T-helper 1 cell treated with Interleukin-12 subunit alpha and Interleukin-12 subunit beta and Interleukin-4 antibody, amounts not matched to agents 30 ng/mL and 1 ng/mL, for 36 hours (primary cell): ENCODE data around the gene CCDC120. TPM values are rescaled to one million over a fixed set of nuclear protein-coding genes. Genes with fewer than 3 reads are reported as not detected.

Experiments used
- intact Hi-C: fragments of 100-400 bp; cut with micrococcal nuclease; formaldehyde crosslinking; loops from one replicate; pipeline ENCODE4 v1.15.1; 2024
- total RNA-seq: library from RNA; stranded (reverse); gene quantifications from 2 replicates; pipeline ENCODE4 v1.2.3, GENCODE V29; 2022

Gene CCDC120, protein sequence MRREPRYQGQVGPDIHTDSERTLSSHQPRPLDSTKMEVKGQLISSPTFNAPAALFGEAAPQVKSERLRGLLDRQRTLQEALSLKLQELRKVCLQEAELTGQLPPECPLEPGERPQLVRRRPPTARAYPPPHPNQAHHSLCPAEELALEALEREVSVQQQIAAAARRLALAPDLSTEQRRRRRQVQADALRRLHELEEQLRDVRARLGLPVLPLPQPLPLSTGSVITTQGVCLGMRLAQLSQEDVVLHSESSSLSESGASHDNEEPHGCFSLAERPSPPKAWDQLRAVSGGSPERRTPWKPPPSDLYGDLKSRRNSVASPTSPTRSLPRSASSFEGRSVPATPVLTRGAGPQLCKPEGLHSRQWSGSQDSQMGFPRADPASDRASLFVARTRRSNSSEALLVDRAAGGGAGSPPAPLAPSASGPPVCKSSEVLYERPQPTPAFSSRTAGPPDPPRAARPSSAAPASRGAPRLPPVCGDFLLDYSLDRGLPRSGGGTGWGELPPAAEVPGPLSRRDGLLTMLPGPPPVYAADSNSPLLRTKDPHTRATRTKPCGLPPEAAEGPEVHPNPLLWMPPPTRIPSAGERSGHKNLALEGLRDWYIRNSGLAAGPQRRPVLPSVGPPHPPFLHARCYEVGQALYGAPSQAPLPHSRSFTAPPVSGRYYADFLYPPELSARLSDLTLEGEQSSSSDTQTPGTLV
- total RNA-seq: 6.5 and 8.3 TPM in 2 replicates

DNA sequence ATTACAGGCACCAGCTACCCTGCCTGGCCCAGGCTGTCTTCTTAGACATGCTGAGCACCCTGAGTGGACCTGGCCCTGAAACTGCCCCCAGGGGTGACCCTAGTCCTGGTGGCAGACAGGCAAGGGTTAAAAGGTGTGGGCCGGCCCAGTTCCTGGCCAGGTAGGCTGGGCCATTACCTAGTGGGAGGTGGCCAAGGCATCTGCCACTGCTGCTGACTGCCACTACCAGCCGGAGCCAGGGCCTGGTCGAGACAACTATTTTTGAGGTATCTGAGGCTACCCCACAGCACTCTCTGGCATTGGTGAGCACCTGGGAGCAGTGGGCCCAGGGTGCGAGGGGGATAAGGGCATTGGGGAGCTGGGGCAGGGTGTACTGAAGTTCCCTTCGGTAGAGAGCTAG is at the start of gene CCDC120:
Gene CCDC120, plus strand, starts transcription at position 206 of the 400 bp plus-strand sequence. CDS start 3,043 bp downstream, outside the sequence.
- intact Hi-C loops: no loop called here

DNA sequence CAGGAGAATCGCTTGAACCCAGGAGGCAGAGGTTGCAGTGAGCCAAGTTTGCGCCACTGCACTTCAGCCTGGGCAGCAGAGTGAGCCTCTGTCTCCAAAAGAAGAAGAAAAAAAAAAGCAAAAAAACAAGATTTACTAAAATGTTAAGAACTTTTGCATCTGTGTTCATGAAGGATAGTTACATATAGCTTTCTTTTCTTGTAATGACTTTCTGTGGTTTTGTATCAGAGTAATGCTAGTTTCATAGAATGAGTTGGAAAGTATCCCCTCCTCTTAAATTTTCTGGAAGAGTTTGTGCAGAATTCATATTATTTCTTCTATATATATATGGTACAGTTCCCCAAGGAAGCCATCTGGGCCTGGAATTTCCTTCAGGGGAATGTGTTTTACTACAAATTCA is 39.7 kb upstream of the CCDC120 start:
- intact Hi-C loops: no loop called here

DNA sequence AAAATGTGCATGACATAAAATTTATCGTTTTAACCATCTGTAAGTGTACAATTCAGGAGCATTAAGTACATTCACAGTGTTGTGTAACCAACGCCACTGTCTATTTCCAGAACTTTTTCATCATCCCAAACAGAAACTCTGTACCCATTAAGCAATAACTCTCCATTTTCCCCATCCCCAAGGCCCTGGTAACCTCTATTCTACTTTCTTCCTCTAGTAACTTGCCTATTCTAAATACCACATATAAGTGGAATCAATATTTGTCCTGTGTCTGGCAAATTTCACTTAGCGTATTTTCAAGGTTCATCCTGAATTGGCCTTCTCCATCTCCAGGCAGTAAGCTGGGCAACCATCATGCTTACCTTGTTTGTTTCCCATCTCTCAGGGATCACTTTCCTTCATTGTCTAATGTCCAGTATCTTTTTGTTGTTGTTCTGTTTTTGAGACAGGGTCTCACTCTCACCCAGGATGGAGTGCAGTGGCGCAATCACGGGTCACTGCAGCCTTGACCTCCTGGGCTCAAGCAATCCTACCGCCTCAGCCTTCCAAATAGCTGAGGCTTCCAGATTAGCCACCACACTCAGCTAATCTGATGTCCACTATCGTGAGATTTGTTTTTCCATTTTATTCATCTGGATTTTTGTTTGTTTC is 39.1 kb upstream of the CCDC120 start:
- intact Hi-C loops: no loop called here

DNA sequence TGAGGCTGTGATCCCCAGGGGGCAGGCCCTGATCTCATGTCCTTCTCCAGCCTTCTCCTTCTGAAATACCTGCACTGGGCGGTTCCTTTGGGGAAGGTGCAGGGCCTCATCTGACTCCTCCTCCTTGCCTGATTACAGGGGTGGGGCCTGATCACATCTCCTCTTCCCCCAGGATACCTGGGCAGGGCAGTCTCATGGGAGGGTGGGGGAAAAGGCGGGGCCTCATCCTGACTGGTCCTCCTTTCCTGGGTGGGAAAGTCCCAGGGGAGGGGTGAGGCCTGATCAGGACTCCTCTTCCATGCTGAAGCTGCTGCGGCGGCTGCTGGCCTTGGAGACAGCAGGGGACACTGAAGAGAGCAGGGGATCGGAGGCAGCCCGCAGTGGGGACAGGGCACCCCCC is 28.9 kb upstream of the CCDC120 start:
- intact Hi-C loops: no loop called here

DNA sequence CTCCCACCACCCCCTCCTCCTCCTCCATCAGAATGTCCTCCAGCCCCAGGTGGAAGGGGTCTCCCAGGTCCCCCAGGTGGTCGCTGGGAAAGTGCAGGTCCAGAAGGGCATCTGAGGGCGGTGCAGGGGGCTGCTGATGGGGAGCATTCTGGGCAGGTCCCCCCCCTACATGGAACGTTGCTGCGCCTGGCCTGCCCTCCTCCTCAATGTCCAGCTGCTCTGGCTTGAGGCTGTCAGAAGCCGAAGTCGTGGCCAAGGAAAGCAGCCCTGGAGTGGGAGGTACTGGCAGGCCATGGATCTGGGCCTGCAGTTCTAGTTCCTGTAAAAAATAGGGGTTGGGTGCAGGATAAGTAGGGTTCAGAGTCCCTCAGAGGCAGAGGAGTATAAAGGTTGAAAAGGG is 28.5 kb upstream of the CCDC120 start:
- intact Hi-C loops: no loop called here

DNA sequence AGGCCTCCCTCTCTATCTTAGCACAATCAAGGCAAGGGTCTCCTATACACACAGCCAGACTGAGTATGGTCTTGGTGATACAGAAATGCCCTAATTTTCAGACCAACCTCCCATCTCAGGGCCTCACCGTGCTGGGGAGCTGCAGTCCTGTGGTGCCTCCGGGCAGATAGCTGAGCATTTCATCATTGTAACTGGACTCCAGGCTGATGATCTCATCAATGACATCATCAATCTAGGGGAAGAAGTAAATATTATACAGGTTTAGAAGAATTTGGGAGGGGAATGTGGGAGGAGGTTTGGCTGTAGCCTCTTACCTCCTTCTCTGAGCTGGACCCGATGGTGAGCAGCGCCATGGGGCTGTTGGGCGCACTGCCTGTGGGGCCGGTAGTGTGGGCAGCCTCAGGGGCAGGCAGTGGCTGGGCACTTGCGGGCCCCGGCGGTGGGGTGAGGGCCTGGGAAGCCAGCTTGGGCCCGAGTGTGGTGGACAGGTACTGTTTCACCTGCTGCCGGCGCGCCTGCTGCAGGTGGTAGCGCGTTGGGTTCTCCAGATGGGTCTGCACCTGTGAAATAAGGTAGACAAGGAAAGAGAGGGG is 20.8 kb upstream of the CCDC120 start:
- intact Hi-C loops: no loop called here

DNA sequence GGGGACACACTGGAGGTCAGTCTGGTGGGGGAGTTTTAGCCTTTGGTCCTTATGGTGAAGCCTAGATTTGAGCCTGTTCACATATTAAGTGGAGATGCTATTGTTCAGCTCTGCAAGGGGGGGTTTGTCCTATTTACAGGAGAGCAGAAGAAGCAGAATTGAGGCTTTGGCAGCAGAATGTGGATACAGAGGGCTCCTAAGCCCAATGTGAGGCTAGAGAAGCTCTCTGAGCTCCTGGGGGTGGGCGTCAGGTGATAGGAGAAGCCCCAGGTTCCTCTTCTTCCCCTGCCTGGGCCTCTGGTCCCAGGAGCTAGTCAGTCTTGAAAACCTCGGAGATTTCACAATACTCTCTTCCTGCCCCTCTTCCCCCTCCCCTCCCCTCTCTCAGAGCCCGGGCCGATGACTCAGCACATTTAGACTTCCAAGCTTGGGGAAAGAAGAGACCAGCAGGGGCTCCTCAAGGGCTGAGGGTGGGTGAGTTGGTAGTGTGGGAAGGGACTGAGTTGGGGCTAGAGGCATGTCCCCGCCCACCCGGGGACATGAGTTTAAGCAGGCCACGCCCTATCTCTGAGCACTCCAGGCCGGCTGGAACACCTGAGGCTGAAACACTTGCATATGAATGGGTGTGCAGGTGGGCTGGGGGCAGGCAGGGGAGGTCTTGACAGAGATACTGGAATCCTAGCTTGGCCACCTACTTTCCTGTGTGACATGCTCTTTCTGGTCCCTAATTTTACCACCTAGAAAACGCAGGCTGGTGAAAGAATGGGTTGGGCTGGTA is 19.0 kb upstream of the CCDC120 start:
- intact Hi-C loops: loop anchor here (1.0 to 5.0 kb wide), 3 partner anchors 118 to 562 kb away; partner anchors contain the start of gene FTSJ1

DNA sequence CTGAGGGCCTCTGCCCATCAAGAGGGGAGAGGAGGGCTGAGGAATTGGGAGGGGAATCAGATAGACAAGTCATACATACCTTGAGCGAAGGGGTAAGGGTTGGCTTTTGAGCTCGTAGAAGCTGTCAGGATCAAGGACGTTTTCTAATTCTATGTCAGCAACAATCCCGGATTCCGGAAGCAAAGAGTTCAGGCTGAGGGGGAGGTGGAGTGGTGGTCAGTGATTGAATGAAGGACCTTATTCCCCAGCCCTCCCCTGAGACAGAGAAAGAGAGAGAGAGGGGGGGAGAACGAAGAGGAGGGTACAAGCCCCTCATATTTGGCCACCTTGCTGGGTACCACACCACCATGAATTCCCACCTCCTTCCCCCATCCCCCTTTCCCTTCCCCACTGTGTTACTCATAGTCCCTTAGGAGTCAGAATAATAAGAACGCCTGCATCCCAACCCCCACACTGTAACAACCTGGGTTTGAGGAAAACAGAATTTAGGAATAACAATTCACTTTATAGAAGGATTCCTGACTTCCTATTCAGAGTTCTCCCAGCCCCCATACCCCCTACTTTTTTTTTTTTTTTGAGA is 18.3 kb upstream of the CCDC120 start:
- intact Hi-C loops: loop anchor here (1.0 to 5.0 kb wide), 3 partner anchors 117 to 563 kb away; partner anchors contain the start of gene FTSJ1

DNA sequence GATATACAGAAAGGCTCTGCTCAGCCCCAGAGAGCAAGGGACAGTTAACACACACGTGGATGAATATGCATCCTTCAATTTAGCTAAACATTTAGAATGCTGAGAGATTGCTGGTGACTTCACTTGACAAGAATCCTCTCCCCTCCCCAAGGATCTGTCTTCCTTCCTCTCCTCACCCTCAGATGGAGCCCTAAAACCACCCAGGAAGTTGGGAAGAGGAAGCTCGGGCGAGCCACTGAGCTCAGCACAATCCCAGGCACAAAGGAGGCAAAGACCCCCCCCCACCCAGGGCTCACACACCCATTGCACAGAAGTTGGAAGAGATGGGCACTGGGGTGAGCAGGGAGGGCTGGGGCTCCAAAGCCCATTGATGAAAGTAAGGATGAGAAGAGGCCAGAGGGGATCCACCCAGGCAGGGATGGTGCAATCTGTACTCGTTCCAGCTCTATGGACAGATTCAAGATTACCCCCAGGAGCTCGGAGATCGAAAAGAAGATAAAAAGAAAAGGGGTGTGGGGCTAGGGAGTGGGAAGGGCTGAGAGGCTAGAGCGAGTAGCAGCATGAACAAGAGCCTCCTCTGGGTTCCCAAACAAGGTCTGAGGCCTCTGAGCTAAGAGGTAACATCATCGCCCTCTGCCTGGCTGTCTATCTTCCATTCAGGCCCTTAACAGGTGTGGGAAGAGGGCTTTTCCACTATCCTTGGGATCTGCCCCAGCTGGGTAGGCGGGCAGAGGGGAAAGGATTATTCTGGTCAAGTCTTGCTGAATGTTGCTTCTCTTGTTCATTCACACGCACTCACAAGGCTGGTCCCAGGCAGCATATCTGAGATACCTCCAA is 16.8 kb upstream of the CCDC120 start:
- intact Hi-C loops: loop anchor here (2.0 to 5.0 kb wide), 4 partner anchors 115 to 565 kb away; partner anchors contain the start of genes FTSJ1 and WDR13

DNA sequence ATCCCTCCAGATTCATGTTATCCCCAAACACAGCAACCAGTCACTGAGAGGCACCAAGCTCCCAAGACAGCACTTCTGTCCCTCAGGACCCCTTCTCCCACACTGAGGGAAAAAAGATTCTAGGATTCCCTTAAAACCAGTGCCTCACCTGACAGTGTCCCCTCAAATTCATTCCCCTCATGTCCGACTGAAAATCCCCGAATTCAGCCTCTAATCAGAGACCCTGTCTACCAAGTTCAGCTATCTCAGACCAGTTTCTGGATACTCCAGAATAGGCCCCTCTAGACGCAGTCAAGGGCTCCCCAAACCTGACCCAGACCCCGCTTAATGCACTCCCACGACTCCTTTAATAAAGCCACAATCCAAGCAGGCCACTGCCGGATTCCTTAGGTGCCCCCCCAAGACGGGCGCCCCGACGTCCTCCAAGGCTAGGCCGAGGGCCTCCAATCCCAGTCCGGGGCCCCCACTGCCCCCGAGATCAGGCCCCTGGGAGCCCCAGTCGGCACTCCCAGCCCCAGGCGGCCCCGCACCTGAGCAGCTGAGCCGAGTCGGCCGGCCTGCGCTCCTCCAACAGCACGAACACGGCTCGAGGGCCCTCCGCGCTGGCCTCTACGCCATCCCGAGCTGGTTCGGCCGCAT is 16.1 kb upstream of the CCDC120 start:
- intact Hi-C loops: loop anchor here (1.0 to 5.0 kb wide), 18 partner anchors 11 to 565 kb away; partner anchors contain the start of genes EBP, FTSJ1, GPKOW and GRIPAP1

DNA sequence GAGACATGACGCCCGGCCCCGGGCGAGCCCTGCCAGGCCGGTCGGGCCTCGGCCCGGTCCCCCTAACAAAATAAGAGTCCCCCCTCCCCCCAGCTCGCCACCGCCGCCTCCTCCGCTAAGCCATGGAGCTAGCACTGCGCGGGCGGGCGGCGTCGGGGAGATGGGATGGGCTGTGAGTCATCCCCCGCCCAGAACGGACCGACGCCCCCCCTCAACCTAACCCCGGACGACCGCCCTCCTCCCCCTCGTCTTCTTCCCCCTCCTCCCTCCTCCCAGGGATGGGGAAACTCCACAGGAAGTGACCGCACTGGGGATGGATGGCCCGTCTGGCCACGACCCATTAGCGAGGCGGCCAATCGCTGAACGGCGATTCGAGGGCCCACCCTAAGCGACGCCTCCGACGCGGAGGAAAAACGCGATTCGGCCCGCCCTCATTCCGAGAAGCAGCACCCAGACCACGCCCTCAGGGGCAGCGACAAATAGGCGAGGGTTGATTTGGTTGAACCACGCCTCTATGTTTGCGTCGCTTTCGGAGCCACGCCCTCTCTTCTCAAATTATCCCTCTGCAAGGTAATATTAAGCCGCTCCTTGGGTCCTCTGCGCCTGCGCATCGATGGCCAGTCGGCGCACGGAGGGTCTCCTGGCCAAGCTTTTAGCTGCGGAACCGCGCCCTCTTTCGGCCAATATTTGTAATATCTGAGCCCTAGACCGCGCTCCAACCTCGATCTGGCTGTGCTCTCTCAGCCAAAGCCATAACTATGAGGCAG is 15.4 kb upstream of the CCDC120 start, which contains the start of gene TFE3:
Gene TFE3, minus strand, starts transcription at position 138 of the 767 bp plus-strand sequence. Its CDS starts 131 bp downstream, at position 7.
- intact Hi-C loops: loop anchor here (1.0 to 5.0 kb wide), 18 partner anchors 10 to 566 kb away; partner anchors contain the start of genes EBP, FTSJ1, GPKOW and GRIPAP1

DNA sequence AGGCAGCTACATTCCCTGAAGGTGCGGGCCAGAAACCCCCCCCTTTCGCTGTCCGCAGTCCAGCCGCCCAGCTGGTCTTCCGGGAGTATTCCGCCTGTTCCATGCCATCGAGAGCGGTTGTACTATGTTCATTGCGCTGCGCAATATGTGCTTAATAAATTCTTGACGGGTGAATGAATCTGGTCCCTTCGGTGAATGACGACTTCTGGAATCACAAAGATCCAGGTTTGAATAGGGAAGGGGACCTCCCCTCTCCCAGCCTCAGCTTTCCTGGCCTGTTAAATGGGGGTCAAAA is 14.9 kb upstream of the CCDC120 start:
- intact Hi-C loops: loop anchor here (1.0 to 5.0 kb wide), 18 partner anchors 9 to 567 kb away; partner anchors contain the start of genes EBP, FTSJ1, GPKOW and GRIPAP1

DNA sequence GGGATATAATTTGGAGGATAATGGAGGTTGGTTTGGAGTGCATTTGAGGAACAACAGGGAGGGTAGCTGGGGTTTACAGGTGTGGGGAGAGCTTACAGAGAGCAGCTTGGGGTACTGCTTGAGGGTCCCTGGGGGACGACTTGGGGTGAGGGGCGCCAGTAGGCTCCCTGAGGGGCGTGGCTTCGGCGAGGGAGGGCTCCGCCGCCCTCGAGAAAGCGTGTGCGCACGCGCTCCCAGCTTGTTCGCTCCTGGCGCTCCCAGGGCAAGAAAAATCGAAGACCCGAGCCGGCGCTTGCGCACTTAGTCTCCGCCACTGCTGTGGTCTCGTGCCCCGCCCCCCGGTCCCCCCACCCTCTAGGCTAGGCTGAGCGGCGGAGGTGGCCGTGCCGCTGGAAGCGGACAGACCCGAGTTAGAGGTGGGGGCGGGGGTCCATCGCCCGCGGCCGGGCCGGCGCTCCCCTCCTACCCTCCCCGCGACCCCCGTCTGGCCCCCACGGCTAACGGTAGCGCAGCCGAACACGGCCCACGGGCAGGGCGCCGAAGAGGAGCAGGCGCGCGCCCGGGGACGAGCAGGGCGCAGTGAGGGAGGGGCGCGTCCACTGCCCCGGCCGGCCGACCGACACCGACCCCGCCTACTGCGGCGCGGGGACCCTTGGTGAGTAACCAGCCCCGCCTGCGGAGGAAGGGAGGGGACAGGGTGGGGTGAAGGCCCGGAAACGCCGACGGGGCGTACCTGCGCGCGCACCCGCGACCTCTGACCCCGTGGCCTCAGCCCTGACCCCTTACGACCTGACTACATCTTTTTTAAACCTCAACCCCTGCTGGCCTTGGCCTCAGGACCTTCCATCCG is 5.4 kb upstream of the CCDC120 start:
- intact Hi-C loops: loop anchor here (1.0 kb wide), 4 partner anchors 10 to 48 kb away; partner anchors contain the start of genes PRAF2, TFE3 and WDR45

DNA sequence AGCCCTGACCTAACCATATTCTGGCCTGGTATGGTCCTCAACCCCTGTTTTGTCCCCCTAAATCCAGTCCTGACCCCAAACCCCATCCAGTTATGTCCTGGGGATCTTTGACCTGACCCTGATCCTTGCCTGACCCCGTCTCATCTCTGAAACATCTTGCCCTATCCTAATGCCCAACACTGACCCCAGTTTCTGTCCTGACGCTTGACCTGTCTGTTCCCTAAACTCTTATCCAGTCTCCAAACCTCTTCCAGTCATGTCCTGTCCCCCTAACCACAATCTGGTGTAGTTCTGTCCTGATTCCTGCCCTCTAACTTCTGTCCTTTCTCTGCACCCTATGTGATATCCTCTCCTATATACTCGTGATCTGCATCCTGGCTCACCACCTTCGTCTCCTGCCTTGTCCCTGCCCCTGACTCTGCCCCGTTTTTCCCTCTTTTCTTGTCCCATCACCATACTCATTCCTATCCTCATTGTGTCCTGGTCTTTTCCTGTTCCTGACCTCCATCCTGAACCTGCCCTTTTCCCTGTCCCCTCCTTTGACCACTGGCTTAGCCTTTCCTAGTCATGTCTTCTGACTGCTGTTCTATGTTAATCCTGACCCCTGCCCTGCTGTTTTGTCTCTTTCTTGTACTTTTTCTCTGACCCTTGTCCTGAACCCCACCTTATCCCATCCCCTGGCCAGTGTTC is 4.6 kb upstream of the CCDC120 start:
- intact Hi-C loops: no loop called here

DNA sequence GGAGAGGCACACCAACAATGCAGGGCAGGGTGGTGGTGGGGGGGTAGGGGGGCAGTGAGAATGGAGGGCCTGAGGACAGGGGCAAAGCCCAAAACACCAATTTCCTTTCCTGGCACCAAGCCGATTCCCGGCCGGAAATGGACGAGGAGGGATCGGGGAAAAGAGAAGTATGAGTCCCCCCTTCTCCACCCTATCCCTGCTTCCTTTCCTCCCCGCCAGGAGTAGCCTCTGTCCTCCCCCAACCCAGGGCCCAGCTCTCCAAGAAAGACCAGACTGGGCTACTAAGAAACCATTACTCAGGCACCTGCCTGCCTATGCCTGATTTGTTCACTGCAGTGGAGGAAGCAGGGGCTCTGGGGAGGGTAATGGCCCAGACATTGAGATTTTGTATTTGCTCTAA is 402 bp downstream of the CCDC120 start:
- intact Hi-C loops: no loop called here

DNA sequence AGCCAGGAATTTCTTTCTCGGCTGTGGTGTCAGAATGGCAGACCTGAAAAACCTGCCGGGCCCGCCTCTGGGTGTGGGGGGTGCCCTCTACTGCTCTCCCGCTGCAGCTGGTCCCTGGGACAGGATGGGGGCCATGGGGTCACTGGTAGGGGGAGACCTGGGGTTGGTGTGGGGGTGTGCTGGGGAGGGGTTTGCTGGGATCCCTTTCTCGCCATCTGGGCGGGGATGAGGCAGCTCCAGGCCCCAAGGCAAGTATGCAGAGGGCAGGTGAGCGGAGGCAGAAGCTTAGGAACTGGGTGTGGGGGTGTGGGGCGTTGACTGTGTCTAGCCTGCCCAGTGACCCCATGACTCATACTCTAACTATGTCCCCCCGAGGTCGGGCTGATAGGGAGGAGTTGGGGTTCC is 884 bp downstream of the CCDC120 start:
- intact Hi-C loops: no loop called here
